GM21528 (cell line): ENCODE data around the gene PKIG.
"Not testable (repeated sequence)": the region's sequence is repeated elsewhere in the genome, so short reads cannot be mapped to it uniquely, and the experiment has no call there.

Source experiments
- ATAC-seq: cut with Tn5 transposase; IDR thresholded peaks from one replicate; pipeline ENCODE4 v1.9.1; 2021; ENCODE audit warnings: mild to moderate bottlenecking, moderate library complexity; ENCODE audit not compliant: unreplicated experiment, low FRiP score

Gene PKIG

GRCh38 chr20:44582311-44583025 is at the start of gene PKIG:
Gene PKIG, plus strand, starts transcription at chr20:44582579. Its CDS starts 31,978 bp downstream, at chr20:44614557.
- no peak for ATAC-seq

DNA sequence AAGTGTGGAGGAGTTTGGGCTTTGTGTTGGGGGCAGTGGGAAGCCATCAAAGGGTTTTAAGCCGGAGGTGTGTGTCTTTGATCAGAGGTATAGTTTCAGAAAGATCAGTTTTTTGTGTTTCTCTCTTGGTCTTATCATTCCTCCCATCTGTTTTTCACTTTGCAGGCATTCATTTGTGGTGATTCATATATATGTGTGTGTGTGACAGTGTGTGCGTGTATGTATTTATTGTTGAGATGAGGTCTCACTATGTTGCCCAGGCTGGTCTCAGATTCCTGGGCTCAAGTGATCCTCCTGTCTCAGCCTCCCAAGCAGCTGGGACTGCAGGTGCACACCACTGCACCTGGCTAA is 49.4 kb upstream of the PKIG start:
- ATAC-seq, result no peak

GRCh38 chr20:44533928-44534327 is 48.5 kb upstream of the PKIG start:
- ATAC-seq, result no peak

DNA sequence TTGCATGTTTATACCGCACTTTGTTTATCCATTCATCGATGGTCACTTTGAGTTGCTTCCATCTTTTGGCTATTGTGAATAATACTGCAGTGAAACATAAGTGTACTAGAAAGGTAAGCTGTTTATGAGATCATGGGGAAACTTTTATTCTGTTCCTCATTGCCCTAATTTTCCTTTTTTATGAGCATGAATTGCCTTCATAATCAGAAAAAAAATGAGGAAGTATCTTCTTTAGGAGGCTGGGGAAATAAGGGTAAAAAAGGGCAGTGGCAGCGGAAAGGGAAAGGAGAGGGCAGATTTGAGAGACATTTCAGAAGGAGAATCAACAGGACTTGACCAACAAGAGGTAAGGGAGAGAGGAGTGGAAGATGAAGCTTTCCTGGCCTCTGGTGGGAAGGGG is 46.2 kb upstream of the PKIG start:
- no peak for ATAC-seq

DNA sequence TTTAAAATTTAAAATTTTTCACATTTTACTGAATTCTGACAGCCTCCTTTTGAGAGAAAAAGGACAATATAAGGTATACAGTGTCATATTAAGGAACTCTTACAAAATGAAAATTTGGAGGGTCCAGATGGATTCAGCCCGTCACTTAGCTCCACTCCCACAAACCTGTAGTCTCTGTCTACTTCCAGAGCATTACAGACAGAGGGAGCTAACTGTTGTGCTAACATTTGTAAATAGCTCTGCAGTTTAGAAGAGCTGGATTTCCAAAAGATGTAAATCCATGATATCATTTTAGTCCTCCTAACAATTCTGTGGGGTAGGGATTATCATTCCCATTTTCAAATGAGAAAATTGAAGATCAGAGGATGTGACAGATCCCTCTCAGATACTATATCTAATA is 44.4 kb upstream of the PKIG start:
- no peak for ATAC-seq

DNA sequence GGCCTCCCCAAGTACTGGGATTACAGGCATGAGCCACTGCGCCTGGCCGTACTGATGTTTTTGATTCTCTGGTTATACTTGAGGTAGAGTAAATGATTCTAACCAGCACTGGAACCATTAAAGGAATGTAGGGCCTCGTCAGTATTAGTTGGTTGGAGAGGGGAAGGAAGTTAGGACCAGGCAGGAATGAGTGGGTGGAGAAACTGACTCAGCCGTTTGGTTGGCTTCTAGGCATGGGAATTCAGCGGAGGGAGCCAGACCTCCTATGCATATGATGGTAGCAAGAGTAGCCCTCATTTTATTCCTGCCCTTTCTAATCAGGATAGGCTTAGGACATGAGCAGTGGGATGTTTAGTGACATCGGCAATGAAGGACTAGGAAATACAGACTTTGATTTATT is 41.5 kb upstream of the PKIG start:
- no peak for ATAC-seq

DNA sequence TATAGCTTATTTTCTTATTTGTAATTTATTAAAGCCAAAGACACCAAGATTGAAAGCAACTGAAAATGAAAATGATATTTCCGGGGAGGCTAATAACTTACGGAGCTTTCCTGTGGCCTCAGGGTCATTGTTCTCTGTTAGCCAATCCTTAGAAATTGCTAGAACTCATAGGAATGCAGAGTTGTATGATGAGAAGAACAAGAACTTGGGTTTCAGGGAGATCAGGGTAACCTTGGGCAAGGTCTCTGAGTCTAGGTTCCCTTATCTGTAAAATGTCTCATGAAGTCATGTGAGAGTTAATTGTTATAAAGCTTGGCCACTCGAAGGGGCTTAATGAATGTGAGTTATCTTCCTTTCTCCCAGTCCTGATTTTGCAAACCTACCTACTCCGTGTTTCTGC is 40.4 kb upstream of the PKIG start:
- no peak for ATAC-seq

- ATAC-seq, result no peak
These were observed 39.5 kb upstream of the PKIG start for GRCh38 chr20:44542890-44543289.

- ATAC-seq, result no peak
These were observed 39.0 kb upstream of the PKIG start for GRCh38 chr20:44543358-44543757.

DNA sequence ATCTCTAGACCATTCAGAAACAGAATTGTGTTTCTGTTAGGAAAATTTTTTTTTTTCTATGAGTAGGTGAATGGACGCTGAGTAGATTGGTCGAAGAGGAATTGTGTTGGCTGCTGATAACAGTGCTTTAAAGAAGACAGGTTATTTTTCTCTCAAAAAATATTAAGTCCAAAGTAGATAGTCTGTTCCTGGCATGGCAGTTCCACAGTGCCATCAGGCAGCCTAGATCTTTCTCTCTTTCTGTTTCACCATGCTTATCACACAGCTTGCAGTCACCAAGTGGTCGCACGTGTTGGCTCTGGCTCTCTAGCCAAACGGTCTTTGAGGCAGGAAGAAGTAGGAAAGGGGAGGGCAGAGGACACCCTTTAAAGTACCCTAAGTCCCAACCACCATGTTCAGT is 38.1 kb upstream of the PKIG start:
- no peak for ATAC-seq

DNA sequence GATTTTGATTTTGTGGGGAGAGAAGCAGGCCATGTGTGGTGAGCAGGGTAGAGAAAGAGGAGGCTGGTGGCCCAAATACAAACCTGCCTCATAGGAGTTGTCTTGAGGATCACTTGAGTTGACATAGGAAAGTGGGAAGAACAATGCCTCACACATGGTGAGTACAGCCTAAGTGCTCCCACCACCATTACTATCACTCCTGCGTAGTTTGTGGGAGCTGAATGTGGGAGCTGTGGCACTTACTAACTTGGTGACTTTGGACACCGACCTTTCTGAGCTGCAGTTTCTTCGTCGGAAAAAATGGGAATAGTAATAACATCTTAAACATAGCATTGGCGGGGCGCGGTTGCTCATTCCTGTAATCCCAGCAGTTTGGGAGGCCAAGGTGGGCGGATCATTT is 35.0 kb upstream of the PKIG start:
- no peak for ATAC-seq

GRCh38 chr20:44549123-44549522 is 33.3 kb upstream of the PKIG start:
- ATAC-seq, result no peak

DNA sequence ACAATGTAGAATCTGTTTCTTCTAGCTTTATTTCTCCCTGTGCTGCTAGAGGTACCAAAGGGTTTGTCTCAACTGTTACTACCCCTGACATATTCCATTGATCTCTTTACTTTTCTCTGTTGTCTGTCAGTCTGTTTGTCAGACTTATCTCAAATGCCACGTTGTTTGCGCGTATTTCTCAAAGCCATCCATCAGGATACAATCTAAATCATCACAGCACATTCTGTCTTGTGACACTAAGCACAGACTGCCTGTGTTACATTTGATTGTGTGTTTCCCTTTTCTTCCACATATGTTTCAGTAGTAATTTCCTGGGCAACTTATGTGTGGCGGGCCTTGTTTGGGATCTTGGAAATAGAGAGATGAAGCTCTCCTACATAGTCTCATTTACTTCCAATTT is 30.3 kb upstream of the PKIG start:
- no peak for ATAC-seq

GRCh38 chr20:44552568-44552949 is 29.8 kb upstream of the PKIG start:
- ATAC-seq, result no peak

DNA sequence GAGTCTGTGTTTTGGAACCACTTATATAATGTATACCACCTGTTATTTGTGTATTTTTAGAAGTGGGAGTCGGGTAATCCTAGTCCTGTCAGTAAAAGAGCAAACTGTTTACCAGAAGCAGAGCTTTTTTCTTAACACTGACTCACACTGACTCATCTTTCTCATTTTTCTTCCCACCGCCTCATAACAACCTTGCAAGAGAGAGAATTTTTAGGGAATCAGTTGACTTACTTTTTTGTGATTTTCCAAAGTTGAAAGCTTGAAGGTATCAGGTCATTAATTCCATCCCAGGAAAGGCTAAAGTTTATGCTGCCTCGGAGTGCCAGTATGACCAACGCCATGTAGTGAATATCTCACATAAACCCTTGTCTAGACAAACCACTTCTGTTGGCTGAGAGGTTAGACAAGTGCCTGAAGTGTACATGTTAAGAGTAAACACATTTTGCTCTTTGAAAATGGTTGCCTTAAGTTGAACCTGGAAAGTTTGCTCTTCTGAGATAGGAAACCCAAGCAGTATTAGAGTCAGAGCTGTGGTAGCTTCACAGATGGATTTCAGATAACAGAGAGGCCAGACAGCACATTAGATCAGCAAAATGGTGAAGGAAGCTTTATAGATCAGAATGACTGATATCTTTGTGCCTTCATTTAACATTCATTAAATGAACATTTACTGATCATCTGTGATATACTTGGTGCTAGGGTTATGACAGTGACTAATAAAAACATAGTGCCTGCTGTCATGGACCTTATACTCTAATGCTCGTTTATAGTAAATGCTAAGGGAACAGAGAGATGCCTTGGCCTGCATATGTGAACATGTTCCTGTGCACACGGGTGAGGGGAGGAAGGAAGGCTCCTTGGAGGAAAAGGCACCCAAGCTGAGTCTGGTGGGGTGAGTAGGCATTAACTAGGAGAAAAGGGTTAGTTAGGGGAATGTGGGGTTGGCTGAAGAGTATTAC is 29.1 kb upstream of the PKIG start:
- no peak for ATAC-seq

DNA sequence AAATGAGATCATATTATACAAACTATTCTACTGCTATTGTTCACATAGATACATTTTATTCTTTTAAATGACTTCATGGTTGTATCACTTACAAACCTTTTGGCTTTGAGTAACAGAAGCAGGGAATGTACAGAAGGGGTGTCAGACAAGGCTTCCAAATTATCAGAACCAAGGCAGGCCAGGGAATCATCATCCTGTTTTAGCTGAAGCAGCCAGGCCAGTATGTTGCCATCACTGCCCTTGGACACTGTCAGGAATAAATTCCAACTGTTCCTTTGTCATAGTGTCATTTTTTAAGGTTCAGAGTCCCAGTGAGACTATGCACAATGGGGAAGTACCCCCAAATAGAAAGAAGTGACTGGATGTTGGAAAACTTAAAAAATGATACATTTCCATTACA is 23.1 kb upstream of the PKIG start:
- no peak for ATAC-seq

DNA sequence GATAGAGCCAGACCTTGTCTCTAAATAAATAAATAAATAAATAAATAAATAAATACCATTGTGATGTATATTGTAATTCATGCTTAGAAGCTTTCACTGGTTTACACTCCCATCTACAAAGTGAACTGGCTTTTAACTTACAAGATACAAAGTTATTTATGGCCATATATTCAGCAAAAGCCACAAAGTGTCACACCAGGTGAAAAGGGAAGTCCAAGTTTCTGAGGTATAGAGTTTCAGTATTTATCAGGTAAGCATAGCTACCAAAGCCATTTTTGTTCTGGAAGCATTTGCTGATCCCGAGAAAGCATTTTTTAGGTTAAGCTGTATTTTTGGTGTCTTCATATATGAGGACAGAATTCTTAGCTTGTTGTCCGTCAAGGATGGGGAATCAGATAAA is 22.1 kb upstream of the PKIG start:
- no peak for ATAC-seq

GRCh38 chr20:44560818-44561217 is 21.6 kb upstream of the PKIG start:
- not testable (repeated sequence) for ATAC-seq

GRCh38 chr20:44561876-44562275 is 20.5 kb upstream of the PKIG start:
- ATAC-seq, result no peak

DNA sequence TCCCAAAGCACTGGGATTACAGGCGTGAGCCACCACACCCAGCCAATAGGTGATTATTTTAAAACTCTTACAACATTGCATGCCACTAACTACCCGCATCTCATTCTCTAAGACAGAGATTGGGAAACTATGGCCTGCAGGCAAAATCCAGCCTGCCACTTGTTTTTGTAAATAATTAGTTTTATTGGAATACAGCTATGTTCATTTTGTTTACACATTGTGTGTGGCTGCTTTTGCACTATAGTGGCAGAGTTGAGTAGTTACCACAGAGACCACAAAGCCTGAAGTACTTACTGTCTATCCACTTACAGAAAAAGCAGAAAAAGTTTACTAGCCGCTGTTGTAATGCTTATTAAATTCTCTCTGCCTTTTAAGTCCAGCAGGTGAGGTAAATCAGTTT is 16.4 kb upstream of the PKIG start:
- no peak for ATAC-seq

GRCh38 chr20:44566811-44567210 is 15.6 kb upstream of the PKIG start:
- ATAC-seq, result no peak

DNA sequence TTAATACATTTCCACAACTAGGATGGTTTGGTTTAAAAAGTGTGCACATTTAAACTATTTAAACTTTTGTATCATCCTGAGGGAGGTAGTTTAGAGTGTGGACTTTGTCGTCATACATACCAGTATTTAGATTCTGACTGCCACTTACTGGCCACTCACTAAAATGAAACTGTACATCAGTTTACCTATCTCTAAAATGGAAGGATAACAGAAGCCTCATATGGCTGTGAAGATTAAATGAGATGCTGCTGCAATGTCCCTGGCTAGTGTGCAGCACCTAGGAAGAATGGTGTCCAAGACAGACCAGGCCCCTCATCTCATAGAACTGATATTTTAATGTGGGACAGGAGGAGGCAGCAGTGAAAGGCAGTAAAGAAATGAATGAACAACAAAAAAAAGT is 12.0 kb upstream of the PKIG start:
- no peak for ATAC-seq
